HepG2 (cell line): ENCODE data around the gene USP27X. TPM values are rescaled to one million over a fixed set of nuclear protein-coding genes. Genes with fewer than 3 reads are reported as not detected.

Experiments used
- BRCA1 ChIP-seq: sonication (generic); formaldehyde crosslinking; IDR thresholded peaks from 2 replicates; pipeline ENCODE4 v1.4.0; 2020; ENCODE audit warnings: missing genetic modification reagents
- DZIP1 ChIP-seq: sonication (generic); formaldehyde crosslinking; IDR thresholded peaks from 2 replicates; pipeline ENCODE4 v1.5.0; 2020; ENCODE audit warnings: mild to moderate bottlenecking, missing genetic modification reagents
- GATAD2A ChIP-seq: IDR thresholded peaks from 2 replicates; pipeline ENCODE4 v1.6.1; 2016
- HDAC1 ChIP-seq: sonication (generic); formaldehyde crosslinking; IDR thresholded peaks from 2 replicates; pipeline ENCODE4 v1.5.1; 2020; ENCODE audit warnings: mild to moderate bottlenecking, missing genetic modification reagents
- HES4 ChIP-seq: sonication (generic); formaldehyde crosslinking; IDR thresholded peaks from 2 replicates; pipeline ENCODE4 v1.9.0; 2021; ENCODE audit warnings: mild to moderate bottlenecking, missing genetic modification reagents, borderline replicate concordance
- HNRNPL ChIP-seq: fragments of 200-400 bp; formaldehyde crosslinking; IDR thresholded peaks from 2 replicates; pipeline ENCODE4 v1.6.1; 2017; ENCODE audit warnings: mild to moderate bottlenecking, low read depth, low read length
- LBX2 ChIP-seq: sonication (generic); formaldehyde crosslinking; IDR thresholded peaks from 2 replicates; pipeline ENCODE4 v1.5.0; 2020; ENCODE audit warnings: missing genetic modification reagents, mild to moderate bottlenecking, borderline replicate concordance
- NCOA2 ChIP-seq: sonication (generic); formaldehyde crosslinking; IDR thresholded peaks from 2 replicates; pipeline ENCODE4 v1.8.0; 2022; ENCODE audit warnings: inconsistent platforms
- RXRA ChIP-seq: sonication (generic); formaldehyde crosslinking; IDR thresholded peaks from 2 replicates; pipeline ENCODE4 v1.5.1; 2020; ENCODE audit warnings: missing genetic modification reagents
- TCF7 ChIP-seq: sonication (generic); IDR thresholded peaks from 2 replicates; pipeline ENCODE4 v1.6.1; 2016; ENCODE audit warnings: antibody characterized with exemption, low read depth
- THAP9 ChIP-seq: sonication (generic); formaldehyde crosslinking; IDR thresholded peaks from 2 replicates; pipeline ENCODE4; 2020; ENCODE audit warnings: missing genetic modification reagents, mild to moderate bottlenecking, borderline replicate concordance
- ZMYM4 ChIP-seq: sonication (generic); formaldehyde crosslinking; IDR thresholded peaks from 2 replicates; pipeline ENCODE4 v1.8.1; 2023; ENCODE audit warnings: mild to moderate bottlenecking, missing genetic modification reagents
- ZNF101 ChIP-seq: sonication (generic); formaldehyde crosslinking; IDR thresholded peaks from 2 replicates; pipeline ENCODE4 v1.4.0; 2020; ENCODE audit warnings: mild to moderate bottlenecking, low read depth, missing genetic modification reagents, borderline replicate concordance
- ZNF232 ChIP-seq: sonication (generic); formaldehyde crosslinking; IDR thresholded peaks from 2 replicates; pipeline ENCODE4 v1.4.0; 2020; ENCODE audit warnings: missing genetic modification reagents, borderline replicate concordance
- ZNF430 ChIP-seq: sonication (generic); formaldehyde crosslinking; IDR thresholded peaks from 2 replicates; pipeline ENCODE4 v1.9.0; 2021; ENCODE audit warnings: mild to moderate bottlenecking, missing genetic modification reagents
- ZNF441 ChIP-seq: sonication (generic); formaldehyde crosslinking; IDR thresholded peaks from 2 replicates; pipeline ENCODE4 v1.7.0; 2021; ENCODE audit warnings: missing genetic modification reagents, borderline replicate concordance
- ZNF547 ChIP-seq: sonication (generic); formaldehyde crosslinking; IDR thresholded peaks from 2 replicates; pipeline ENCODE4 v1.5.1; 2020; ENCODE audit warnings: mild to moderate bottlenecking, missing genetic modification reagents
- ZNF772 ChIP-seq: sonication (generic); formaldehyde crosslinking; IDR thresholded peaks from 2 replicates; pipeline ENCODE4 v1.5.0; 2020; ENCODE audit warnings: mild to moderate bottlenecking, missing genetic modification reagents
- ZZZ3 ChIP-seq: sonication (generic); formaldehyde crosslinking; IDR thresholded peaks from 2 replicates; pipeline ENCODE4 v1.4.0; 2020; ENCODE audit warnings: missing genetic modification reagents, mild to moderate bottlenecking, borderline replicate concordance
- polyA plus RNA-seq, 8 experiments: library from polyadenylated mRNA; depleted of rRNA in 3 of 8; stranded (reverse) in 7 of 8; unstranded in 1 of 8; fragments of >200 nt; fragmentation: Illumina TruSeq in 4 of 8; extraction: Trizol in 4 of 8; gene quantifications; 2 replicates each; pipeline versions ENCODE4 v1.2.1 to v1.2.3, GENCODE V29; 2011 to 2016; ENCODE audit warnings: low read depth in 4 of 8, missing spikeins in 1 of 8, mixed read lengths in 1 of 8; ENCODE audit not compliant: insufficient read depth in 1 of 8
- total RNA-seq, 5 experiments: library from RNA; depleted of rRNA; stranded (reverse); fragments of >200 nt; fragmentation: Illumina TruSeq; extraction: Trizol; gene quantifications; 2 replicates each; pipeline ENCODE4 v1.2.3, GENCODE V29; 2016; ENCODE audit warnings: low read depth in 1 of 5
- TF ChIP-seq, protein P1 (sequence below): sonication (generic); formaldehyde crosslinking; IDR thresholded peaks from 2 replicates; pipeline ENCODE4 v1.8.1; 2023; ENCODE audit warnings: mild to moderate bottlenecking, missing genetic modification reagents, borderline replicate concordance
- TF ChIP-seq, protein P2 (sequence below): sonication (generic); formaldehyde crosslinking; IDR thresholded peaks from 2 replicates; pipeline ENCODE4 v1.8.0; 2022; ENCODE audit warnings: mild to moderate bottlenecking, missing genetic modification reagents; ENCODE audit not compliant: insufficient replicate concordance

USP27X gene
- total and polyA plus RNA-seq, 2 of the 13 experiments (the other 11 are each of a cell fraction or from before 2014, with no cell fraction given), result 7.2 to 9.7 TPM

DNA sequence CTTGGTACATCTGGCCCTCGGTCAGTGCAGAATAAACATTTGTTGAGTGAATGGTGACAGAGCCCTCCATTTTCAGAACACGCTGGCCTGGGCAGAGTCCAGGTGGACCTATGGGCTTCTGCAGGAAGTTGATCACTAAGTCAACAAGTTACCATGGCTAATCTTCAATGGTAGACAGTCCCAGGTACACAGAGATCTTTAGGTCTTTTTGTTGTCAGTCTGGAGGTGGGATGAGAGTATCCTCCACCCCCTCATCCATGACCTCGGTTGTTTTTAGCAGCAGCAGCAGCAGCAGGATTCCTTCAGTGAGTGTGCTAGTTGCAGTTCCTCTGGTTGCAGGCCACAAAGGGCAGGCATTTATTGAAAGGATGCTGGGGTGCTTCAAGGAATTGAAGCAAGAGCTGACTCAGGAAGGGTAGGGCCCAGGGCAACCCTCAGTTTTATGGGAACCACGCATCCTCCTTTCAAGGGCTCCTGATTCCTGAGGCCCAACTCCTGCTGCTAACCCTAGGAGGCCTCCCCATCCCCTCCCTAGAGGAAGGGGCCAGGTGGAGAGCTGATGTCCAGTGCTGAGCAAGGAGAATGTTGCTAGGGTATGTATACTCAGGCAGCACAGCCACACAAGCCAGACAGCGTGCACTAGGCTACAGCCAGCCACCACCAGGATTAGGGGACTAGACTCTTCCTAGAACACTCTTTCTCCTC, 1.7 kb upstream of the USP27X start (continued):
- TF ChIP-seq BRCA1 (CRISPR knock-in tag) (no peak), RXRA (CRISPR knock-in tag) (peak; percentile 34; the same call in 1 of the 2 replicates), THAP9 (CRISPR knock-in tag) (no peak), ZZZ3 (CRISPR knock-in tag) (no peak), HES4 (0 out of 2 replicates have a peak, but pooled peaks have one; percentile 53), ZNF547 (no peak), LBX2 (CRISPR knock-in tag) (no peak), ZNF430 (CRISPR knock-in tag) (peak; percentile 66; the same call in 1 of the 2 replicates), GATAD2A (peak; percentile 67), HDAC1 (CRISPR knock-in tag) (no peak), ZMYM4 (CRISPR knock-in tag) (peak; percentile 70), NCOA2 (CRISPR knock-in tag) (peak; percentile 83), TCF7 (peak; percentile 62), ZNF101 (no peak), DZIP1 (no peak), ZNF232 (CRISPR knock-in tag) (no peak), HNRNPL (no peak), ZNF772 (CRISPR knock-in tag) (0 out of 2 replicates have a peak, but pooled peaks have one; percentile 52), ZNF441 (CRISPR knock-in tag) (no peak)
- TF ChIP-seq, protein P1, sequence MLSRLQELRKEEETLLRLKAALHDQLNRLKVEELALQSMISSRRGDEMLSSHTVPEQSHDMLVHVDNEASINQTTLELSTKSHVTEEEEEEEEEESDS (CRISPR knock-in tag), result no peak
- TF ChIP-seq, protein P2, sequence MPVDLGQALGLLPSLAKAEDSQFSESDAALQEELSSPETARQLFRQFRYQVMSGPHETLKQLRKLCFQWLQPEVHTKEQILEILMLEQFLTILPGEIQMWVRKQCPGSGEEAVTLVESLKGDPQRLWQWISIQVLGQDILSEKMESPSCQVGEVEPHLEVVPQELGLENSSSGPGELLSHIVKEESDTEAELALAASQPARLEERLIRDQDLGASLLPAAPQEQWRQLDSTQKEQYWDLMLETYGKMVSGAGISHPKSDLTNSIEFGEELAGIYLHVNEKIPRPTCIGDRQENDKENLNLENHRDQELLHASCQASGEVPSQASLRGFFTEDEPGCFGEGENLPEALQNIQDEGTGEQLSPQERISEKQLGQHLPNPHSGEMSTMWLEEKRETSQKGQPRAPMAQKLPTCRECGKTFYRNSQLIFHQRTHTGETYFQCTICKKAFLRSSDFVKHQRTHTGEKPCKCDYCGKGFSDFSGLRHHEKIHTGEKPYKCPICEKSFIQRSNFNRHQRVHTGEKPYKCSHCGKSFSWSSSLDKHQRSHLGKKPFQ (CRISPR knock-in tag), result peak; percentile 60
